Measurements from ENCODE around the gene SEMA6B.

Gene SEMA6B

DNA sequence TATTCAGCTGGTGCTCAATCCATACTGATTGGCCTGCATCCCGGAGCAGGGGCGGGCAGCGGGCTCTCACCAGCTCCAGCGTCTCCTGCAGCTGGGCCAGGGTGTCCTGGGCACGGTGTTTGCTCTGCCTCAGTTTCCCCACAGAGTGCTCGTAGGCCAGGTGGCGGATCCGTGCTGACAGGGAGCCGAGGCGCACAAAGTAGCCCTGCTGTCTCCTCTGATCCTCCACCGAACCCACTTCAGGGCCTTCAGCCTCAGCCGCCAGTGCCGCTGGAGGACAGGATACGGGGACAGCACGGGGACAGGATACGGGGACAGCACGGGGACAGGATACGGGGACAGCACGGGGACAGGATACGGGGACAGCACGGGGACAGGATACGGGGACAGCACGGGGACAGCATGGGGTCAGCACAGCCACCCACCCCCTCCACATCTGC is 33.9 kb downstream of the SEMA6B start:
- DNase-seq (ENCODE audit: low read depth), result no peak

DNA sequence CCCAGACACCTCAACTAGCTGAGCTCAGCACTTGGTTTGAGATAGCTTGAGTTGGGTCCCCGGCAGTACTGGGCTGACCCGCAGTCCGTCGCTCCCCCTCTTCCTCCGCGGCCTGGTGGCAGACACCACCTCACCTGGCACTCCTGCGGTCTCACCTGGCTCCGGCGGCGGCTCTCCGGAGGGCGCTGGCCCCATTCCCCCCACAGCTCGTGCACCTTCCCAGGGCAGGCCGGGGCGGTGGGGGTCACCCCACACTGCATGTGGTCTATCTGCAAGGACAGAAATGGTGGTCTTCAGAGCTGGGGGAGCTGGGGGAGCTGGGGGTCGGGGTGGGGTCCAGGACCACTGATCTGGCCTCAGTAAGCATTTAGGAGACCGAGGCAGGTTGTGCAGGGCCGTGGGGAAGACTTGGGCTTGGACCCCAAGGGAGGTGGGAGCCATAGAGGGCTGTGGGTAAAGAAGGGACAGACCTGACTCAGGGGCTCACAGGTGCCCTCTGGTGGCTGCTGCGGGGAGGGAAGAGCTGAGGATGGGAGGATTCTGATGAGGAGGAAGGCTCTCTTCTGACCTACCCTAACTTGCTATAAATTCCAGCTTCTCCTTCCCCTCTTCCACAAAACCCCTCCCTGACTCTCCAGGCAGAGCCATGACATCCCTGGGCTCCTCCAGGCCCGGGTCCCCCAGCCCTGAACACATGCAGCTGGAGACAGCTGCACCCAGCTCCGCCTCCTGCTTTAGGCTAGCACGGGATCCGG is 34.5 kb downstream of the SEMA6B start:
- DNase-seq (ENCODE audit: low read depth), result peak; percentile 58

- no peak for DNase-seq (ENCODE audit: low read depth)
These were observed 36.0 kb downstream of the SEMA6B start for GRCh38 chr19:4523306-4524110.

DNA sequence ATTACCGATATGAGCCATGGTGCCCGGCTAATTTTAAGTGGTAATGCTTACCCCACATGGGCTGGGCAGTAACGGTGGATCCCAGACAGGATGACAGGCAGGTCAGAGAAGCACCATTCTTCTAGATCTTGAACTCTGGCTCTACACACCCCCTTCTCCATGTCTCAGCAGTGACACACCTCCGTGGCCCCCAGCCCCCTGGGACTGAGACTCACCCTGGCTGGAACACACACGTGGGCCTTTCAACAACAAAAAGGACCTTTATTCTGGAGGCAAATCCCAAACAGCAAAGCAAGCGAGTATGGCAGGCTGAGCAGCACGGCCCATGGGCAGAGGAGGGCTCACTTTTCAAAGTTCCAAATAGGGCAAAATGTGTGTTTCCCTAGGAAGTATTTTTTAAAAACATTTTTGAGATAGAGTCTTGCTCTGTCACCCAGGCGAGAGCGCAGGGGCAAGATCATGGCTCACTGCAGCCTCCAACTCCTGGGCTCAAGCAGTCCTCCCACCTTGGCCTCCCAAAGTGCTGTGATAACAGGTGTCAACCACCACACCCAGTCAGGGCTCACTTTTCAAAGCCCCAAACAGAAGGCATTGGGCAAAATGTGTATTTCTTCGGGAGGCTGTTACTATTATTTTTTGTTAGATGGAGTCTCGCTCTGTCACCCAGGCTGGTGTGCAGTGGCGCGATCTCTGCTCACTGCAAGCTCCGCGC is 37.0 kb downstream of the SEMA6B start:
- DNase-seq (ENCODE audit: low read depth), result no peak

- DNase-seq (ENCODE audit: low read depth), result no peak
These were observed 37.6 kb downstream of the SEMA6B start for GRCh38 chr19:4521888-4522242.

DNA sequence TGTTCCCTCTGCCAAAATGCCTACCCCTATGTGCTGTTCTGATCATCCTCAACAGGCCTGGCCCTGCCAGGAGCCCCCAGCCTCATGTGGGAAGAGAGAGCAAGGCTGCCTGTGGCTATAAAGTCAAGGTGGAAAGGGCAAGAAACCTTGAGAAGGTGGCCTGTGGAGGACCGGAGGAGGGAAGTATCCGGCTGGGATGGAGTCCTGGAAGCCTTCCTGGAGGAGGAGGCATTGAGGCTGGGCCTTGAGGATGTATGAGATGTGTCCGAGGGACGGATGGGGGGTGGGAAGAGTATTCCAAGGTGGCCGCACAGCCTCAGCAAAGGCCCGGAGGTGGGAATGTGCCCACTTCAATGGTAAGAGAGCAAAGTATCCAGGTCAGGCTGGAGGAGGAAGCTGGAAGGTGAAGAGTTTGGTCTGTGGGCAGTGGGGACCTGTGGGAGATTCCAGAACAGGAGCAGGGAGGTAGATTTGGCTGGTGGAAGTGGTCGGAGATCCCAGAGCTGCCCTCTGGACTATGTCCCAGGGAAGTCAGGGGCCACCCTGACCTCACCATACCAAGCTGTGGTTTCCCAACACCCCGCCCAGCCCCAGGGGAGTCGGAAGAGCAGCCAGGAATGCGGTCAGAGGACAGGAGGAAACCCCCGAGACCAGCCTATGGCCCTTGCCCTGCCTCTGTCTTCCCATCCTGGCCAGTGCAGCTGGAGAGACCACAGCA is 38.2 kb downstream of the SEMA6B start:
- no peak for DNase-seq (ENCODE audit: low read depth)

DNA sequence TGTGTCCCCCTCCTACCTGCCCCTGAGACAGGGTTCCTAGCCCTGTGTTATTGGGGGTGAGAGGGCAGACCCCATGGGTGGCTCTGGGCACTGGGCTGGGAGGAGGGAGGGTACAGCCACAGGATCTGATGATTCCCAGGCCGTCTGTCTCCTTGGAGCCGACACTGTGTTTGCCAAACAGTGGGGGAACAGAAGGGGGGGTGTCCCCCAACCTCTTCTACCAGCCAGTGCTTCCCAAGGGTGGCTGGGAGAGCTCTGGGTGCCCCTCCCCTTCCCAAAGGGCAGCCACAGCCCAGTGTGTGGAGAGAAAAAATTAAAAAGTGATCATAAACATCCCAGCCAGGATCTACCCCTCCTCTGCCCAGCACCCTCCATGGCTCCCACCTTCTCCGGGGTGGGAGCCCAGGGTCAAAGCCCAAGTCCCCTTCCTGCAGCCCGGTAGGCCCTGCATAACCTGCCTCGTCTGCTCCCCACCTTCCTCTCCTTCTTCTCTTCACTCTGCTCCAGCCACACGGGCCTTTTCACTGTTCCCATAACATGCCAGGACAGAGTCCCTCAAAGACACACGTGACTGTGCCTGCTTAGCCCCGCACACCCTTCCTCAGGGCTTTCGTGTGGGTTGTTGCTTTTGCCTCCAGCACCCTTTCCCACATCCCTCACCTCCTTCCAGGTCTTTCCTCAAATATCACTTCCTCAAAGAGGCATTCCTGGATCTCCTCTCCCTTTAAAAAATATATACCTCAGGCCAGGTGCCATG is 39.8 kb downstream of the SEMA6B start:
- no peak for DNase-seq (ENCODE audit: low read depth)

GRCh38 chr19:4519172-4519496 is 40.4 kb downstream of the SEMA6B start:
- DNase-seq (ENCODE audit: low read depth), result no peak

GRCh38 chr19:4518345-4519171 is 40.9 kb downstream of the SEMA6B start, which contains the start of gene PLIN4:
Gene PLIN4 (minus strand): TSS chr19:4518486. CDS start chr19:4518272, 214 bp downstream.
- DNase-seq (ENCODE audit: low read depth), result no peak

GRCh38 chr19:4517451-4518057 is 41.9 kb downstream of the SEMA6B start:
- DNase-seq (ENCODE audit: low read depth), result no peak

GRCh38 chr19:4516939-4517300 is 42.6 kb downstream of the SEMA6B start:
- DNase-seq (ENCODE audit: low read depth), result no peak

GRCh38 chr19:4516199-4516938 is 43.1 kb downstream of the SEMA6B start:
- no peak for DNase-seq (ENCODE audit: low read depth)

DNA sequence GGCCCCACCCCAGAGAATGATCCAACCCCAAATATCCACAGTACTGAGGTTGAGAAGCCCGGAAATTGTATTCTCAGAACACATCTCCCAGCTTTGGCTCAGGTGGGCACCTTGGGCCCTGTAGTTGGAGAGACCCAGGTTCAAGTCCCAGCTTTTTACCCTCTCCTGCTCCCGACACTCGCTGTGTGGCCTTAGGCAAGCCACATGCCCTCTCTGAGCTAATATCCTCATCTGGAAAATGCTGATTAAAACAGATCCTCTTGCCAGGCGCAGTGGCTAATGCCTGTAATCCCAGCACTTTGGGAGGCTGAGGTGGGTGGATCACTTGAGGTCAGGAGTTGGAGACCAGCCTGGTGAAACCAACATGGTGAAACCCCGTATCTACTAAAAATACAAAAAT is 43.8 kb downstream of the SEMA6B start:
- no peak for DNase-seq (ENCODE audit: low read depth)

GRCh38 chr19:4513248-4513647 is 46.2 kb downstream of the SEMA6B start:
- DNase-seq (ENCODE audit: low read depth), result no peak

DNA sequence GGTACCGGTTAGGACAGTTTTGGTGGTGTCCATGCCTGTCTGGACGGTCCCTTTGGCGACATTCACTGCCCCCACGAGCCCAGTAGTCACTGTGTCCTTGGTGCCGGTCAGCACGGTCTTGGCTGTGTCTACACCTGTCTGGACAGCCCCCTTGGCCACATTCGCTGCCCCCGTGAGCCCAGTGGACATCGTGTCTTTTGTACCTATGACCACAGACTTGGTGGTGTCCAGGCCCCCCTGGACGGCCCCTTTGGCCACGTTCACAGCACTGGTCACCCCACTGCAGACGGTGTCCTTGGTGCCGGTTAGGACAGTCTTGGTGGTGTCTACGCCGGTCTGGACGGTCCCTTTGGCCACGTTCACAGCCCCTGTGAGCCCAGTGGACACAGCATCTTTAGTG is 47.4 kb downstream of the SEMA6B start:
- no peak for DNase-seq (ENCODE audit: low read depth)

DNA sequence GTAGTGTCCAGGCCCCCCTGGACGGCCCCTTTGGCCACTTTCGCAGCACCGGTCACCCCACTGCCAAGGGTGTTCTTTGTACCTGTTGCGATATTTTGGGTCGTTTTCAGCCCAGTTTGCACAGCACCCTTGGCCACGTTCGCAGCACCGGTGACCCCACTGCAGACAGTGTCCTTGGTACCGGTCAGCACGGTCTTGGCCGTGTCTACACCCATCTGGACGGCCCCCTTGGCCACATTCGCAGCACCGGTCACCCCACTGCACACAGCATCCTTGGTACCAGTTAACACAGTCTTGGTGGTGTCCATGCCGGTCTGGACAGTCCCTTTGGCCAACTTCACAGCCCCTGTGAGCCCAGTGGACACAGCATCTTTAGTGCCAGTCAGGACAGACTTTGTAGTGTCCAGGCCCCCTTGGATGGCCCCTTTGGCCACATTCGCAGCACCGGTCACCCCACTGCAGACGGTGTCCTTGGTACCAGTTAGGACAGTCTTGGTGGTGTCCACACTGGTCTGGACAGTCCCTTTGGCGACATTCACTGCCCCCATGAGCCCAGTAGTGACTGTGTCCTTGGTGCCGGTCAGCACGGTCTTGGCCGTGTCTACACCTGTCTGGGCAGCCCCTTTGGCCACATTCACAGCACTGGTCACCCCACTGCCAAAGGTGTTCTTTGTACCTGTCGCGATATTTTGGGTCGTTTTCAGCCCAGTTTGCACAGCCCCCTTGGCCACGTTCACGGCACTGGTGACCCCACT is 48.0 kb downstream of the SEMA6B start:
- DNase-seq (ENCODE audit: low read depth), result no peak

GRCh38 chr19:4510435-4511255 is 48.8 kb downstream of the SEMA6B start:
- no peak for DNase-seq (ENCODE audit: low read depth)

DNA sequence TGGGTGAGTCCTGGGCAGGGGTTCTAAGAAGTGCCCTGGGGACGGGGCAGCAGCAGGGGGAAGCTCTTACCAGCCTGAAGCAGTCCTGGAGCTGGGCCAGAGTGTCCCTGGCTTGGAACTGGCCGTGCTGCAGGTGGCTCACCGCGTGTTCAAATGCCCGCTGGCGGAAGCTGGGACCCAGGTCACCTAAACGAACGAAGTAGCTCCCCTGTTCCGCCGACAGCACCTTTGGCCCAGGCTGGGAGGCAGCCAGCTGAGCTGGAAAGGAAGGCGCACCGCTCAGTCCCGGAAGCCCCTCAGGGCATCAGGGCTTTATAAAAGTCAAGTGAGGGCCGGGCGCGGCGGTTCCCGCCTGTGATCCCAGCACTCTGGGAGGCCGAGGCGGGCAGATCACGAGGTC is 50.8 kb downstream of the SEMA6B start:
- DNase-seq (ENCODE audit: low read depth), result no peak

Measured in T follicular helper cell (primary cell).